RWPE2 (cell line): ENCODE data around the gene HSPA1L.
"Not testable (repeated sequence)": the region's sequence is repeated elsewhere in the genome, so short reads cannot be mapped to it uniquely, and the experiment has no call there.

Experiments used
- ATAC-seq: fragments of 200-7000 bp; cut with Tn5 transposase; 3 replicates; pipeline ENCODE4 v1.9.1; 2021; ENCODE audit warnings: low read depth
- DNase-seq: peaks from one replicate; pipeline ENCODE4 v3.0.0-alpha.2; 2020; ENCODE audit warnings: low spot score
- H3K27ac ChIP-seq: fragments of 450-650 bp; 2 replicates; pipeline ENCODE4 v1.5.1; 2017; ENCODE audit warnings: mild to moderate bottlenecking; ENCODE audit not compliant: poor library complexity, severe bottlenecking
- H3K27me3 ChIP-seq: fragments of 250-450 bp; sonication (Bioruptor Pico); 2 replicates; pipeline ENCODE4 v1.5.1; 2021; ENCODE audit warnings: mild to moderate bottlenecking, moderate library complexity; ENCODE audit not compliant: insufficient read depth, poor library complexity, severe bottlenecking
- H3K36me3 ChIP-seq: fragments of 250-450 bp; sonication (Bioruptor Pico); 2 replicates; pipeline ENCODE4 v1.5.1; 2020; ENCODE audit warnings: low read depth, mild to moderate bottlenecking, moderate library complexity
- H3K4me1 ChIP-seq: fragments of 250-450 bp; sonication (Bioruptor Pico); 2 replicates; pipeline ENCODE4 v1.5.1; 2021; ENCODE audit warnings: mild to moderate bottlenecking, moderate library complexity; ENCODE audit not compliant: insufficient read depth, poor library complexity, severe bottlenecking
- H3K4me3 ChIP-seq: fragments of 250-450 bp; sonication (Bioruptor Pico); 2 replicates; pipeline ENCODE4 v1.5.1; 2021; ENCODE audit warnings: mild to moderate bottlenecking, moderate library complexity; ENCODE audit not compliant: severe bottlenecking
- H3K9me3 ChIP-seq: fragments of 250-450 bp; sonication (Bioruptor Pico); 2 replicates; pipeline ENCODE4 v1.5.1; 2021; ENCODE audit warnings: mild to moderate bottlenecking, moderate library complexity; ENCODE audit not compliant: severe bottlenecking
- TF ChIP-seq, protein P1 (sequence below): fragments of 450-650 bp; IDR thresholded peaks from one replicate; pipeline ENCODE4 v1.5.1; 2017; ENCODE audit warnings: mild to moderate bottlenecking, moderate library complexity; ENCODE audit not compliant: poor library complexity, severe bottlenecking

The HSPA1L gene

DNA sequence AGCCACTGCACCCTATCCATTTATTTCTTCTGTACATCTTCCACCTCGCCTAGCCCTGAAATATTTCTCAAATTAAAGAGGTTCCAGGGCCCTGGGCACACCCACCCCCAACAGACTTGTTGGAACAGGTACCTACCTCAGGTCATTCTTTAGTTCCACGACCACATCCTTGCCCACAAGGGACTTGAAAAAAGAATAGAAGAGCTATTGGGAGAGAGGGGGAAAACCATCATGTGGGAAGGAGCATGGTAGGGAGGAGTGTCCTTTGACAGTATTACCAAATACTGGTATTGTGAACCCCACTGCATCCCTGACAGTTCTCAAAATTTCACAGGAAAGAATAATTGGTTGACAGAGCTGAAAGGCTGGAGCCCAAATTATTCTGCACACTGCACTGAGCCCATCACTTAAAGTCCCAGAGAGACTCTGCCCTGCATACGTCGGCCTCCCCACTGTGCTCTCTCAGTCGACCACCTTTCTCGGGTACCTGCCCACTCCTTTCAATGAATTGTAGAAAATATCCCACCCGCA lies 9.1 kb downstream of the HSPA1L start:
- TF ChIP-seq, protein P1, sequence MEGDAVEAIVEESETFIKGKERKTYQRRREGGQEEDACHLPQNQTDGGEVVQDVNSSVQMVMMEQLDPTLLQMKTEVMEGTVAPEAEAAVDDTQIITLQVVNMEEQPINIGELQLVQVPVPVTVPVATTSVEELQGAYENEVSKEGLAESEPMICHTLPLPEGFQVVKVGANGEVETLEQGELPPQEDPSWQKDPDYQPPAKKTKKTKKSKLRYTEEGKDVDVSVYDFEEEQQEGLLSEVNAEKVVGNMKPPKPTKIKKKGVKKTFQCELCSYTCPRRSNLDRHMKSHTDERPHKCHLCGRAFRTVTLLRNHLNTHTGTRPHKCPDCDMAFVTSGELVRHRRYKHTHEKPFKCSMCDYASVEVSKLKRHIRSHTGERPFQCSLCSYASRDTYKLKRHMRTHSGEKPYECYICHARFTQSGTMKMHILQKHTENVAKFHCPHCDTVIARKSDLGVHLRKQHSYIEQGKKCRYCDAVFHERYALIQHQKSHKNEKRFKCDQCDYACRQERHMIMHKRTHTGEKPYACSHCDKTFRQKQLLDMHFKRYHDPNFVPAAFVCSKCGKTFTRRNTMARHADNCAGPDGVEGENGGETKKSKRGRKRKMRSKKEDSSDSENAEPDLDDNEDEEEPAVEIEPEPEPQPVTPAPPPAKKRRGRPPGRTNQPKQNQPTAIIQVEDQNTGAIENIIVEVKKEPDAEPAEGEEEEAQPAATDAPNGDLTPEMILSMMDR: no peak
- Histone ChIP-seq H3K27me3 (no peaks in the 10 kb centered on the region), H3K27ac (peak overlapping the region; percentile 68), H3K4me3 (peak overlapping the region; percentile 67), H3K9me3 (no peaks in the 10 kb centered on the region), H3K4me1 (peaks cover 11% of the 10 kb centered on the region), H3K36me3 (peaks cover 34% of the 10 kb centered on the region)
- DNase-seq (no peak), ATAC-seq (peak; percentile 15; the same call in 2 of the 3 replicates)

DNA sequence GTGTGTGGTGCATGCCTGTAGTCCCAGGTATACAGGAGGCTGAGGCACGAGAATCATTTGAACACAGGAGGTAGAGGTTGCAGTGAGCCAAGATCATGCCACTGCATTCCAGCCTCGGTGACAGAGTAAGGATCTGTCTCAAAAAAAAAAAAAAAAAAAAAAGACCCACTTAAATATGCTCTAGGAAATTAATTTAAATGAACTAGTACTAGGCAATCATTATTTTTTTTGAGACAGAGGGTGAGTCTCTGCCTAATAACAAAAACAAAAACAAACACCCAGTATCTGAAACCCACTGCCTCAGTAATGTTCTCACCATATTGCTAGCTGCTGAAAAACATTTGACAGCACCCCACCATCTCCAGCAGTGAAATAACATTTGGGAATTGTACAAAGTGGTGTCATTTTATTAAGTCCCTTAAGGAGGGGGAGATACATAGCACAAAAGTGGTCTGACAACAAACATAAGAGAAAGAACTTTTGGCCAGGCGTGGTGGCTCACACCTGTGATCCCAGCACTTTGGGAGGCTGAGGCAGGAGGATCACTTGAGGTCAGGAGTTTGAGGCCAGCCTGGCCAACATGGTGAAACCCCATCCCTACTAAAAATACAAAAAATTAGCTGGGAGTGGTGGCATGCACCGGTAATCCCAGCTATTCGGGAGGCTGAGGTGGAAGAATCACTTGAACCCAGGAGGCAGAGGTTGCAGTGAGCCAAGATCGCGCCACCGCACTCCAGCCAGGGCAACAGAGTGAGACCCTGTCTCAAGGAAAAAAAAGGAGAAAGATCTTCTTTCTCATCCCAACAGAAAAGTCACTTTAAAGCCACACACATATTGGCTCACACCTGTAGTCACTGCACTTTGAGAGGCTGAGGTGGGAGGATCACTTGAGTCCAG lies 13.8 kb downstream of the HSPA1L start:
- not testable (repeated sequence) for H3K27ac ChIP-seq, ATAC-seq, DNase-seq, H3K9me3 ChIP-seq, H3K4me3 ChIP-seq, H3K4me1 ChIP-seq, H3K27me3 ChIP-seq
- peaks cover 34% of the 10 kb centered on the region for H3K36me3 ChIP-seq

DNA sequence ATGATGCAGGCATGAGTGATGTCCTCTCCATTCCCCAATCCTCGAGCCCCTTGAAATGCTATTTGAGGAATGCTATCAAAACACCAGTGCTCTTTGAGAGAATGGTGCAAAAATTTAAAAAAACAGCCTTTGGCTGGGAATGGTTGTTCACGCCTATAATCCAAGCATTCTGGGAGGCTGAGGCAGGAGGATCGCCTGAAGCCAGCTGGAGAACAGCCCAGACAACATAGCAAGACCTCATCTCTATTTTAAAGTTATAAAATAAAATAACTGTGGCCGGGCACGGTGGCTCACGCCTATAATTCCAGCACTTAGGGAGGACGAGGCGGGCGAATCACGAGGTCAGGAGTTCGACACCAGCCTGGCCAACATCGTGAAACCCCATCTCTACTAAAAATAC lies 15.3 kb downstream of the HSPA1L start:
- Histone ChIP-seq H3K36me3 (peaks cover 34% of the 10 kb centered on the region), H3K27me3 (no peaks in the 10 kb centered on the region), H3K9me3 (no peaks in the 10 kb centered on the region), H3K4me1 (no peaks in the 10 kb centered on the region), H3K4me3 (no peak overlapping the region), H3K27ac (no peak overlapping the region)
- TF ChIP-seq, protein P1: no peak
- DNase-seq (no peak), ATAC-seq (no peak)

DNA sequence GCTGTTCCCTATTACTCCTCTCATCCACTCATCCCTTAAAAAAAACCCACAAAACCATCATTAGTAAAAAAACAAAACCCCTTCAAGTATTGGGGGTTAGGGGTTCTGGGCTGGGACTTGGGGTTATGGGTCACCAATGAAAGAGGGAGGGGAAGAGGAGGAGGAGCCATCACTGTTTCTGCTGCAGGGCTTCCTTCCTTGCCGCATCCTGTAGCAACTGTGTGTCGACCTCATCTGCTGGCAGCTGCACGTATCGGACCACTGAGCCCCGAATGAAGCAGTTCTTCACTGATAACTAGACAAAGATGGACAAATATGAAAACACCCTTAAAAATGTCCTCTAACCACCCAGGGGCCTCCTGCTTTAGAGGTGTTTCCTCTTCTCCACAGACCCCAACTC lies 17.5 kb downstream of the HSPA1L start:
- no peaks in the 10 kb centered on the region for H3K27me3 ChIP-seq
- H3K4me3 ChIP-seq: no peak overlapping the region
- H3K36me3 ChIP-seq: peaks cover 26% of the 10 kb centered on the region
- peaks cover 5% of the 10 kb centered on the region for H3K4me1 ChIP-seq
- TF ChIP-seq, protein P1: no peak
- no peak for ATAC-seq
- peak overlapping the region; percentile 86 for H3K27ac ChIP-seq
- H3K9me3 ChIP-seq: no peaks in the 10 kb centered on the region
- no peak for DNase-seq

DNA sequence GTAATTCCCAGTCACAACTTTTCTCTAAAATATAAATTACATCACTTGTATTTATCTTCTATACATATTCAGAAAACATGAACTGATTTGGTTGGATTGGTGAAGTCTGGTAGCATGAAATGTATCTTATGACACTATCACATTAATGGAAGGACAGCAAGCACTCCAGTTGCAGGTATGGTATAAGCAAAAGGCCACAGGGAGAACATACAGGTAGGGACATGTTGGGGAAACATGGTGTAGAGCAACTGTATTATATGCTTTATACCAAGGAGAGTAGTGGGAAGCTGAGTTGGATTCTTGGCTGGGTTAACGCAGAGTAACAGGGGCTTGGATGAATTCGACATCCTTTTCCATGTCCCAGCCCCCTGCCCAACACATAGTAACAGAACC lies 18.1 kb downstream of the HSPA1L start:
- DNase-seq: no peak
- no peaks in the 10 kb centered on the region for H3K9me3 ChIP-seq
- TF ChIP-seq, protein P1: no peak
- no peaks in the 10 kb centered on the region for H3K27me3 ChIP-seq
- no peak overlapping the region for H3K4me3 ChIP-seq
- peaks cover 7% of the 10 kb centered on the region for H3K4me1 ChIP-seq
- peaks cover 26% of the 10 kb centered on the region for H3K36me3 ChIP-seq
- no peak for ATAC-seq
- peak overlapping the region; percentile 86 for H3K27ac ChIP-seq
